ENCODE measurements around the gene MTIF3. TPM values are rescaled to one million over a fixed set of nuclear protein-coding genes. Genes with fewer than 3 reads are reported as not detected.
A peak's percentile ranks its signal among the peaks of the same experiment; 100 is the strongest.
"Not testable (repeated sequence)": the region's sequence is repeated elsewhere in the genome, so short reads cannot be mapped to it uniquely, and the experiment has no call there.

Gene MTIF3
- total RNA-seq, 1 donor from 2014 or later, result 28.8 TPM

- peaks cover 12% of the 10 kb centered on the region for H3K27me3 Mint-ChIP-seq
- H3K27ac Mint-ChIP-seq, result no peak overlapping the region
- no peak for DNase-seq
- peaks cover 5% of the 10 kb centered on the region for H3K4me1 Mint-ChIP-seq
- no peak overlapping the region for H3K4me3 Mint-ChIP-seq
- H3K36me3 Mint-ChIP-seq (ENCODE audit: low read depth), result no peaks in the 10 kb centered on the region
- intact Hi-C loops (cut with micrococcal nuclease), result no loop called here
- H3K9me3 Mint-ChIP-seq, result no peaks in the 10 kb centered on the region
These were observed 31.0 kb downstream of the MTIF3 start for GRCh38 chr13:27419328-27419727.

DNA sequence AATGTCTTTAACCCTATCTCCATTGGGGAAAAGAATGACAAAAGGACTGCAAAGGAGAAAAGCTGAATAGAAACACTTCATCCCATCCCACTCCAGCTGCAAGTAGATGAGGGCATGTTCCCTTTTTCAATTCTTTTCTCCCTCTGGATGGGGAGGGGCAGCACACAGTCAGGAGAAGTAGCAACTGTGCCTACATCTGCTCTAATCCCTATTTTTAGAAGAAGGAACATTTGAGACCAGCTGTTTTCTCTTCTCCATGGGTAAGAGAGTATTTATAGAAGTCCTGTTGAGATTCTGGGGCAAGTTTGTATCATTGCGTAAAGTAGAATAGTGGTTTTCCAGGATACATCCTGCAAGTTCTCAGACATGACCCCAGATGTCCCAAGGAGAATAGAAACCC lies 35.2 kb downstream of the MTIF3 start:
- Mint-ChIP-seq H3K36me3 (ENCODE audit: low read depth) (no peaks in the 10 kb centered on the region), H3K4me3 (no peak overlapping the region), H3K9me3 (no peaks in the 10 kb centered on the region), H3K27ac (no peak overlapping the region), H3K27me3 (peaks cover 34% of the 10 kb centered on the region), H3K4me1 (no peaks in the 10 kb centered on the region)
- no peak for DNase-seq
- intact Hi-C loops (cut with micrococcal nuclease), result no loop called here

GRCh38 chr13:27411341-27411740 lies 39.0 kb downstream of the MTIF3 start:
- no peaks in the 10 kb centered on the region for H3K4me1 Mint-ChIP-seq
- H3K9me3 Mint-ChIP-seq, result no peaks in the 10 kb centered on the region
- H3K27me3 Mint-ChIP-seq, result peaks cover 58% of the 10 kb centered on the region
- no peak overlapping the region for H3K27ac Mint-ChIP-seq
- DNase-seq, result no peak
- no peaks in the 10 kb centered on the region for H3K36me3 Mint-ChIP-seq (ENCODE audit: low read depth)
- H3K4me3 Mint-ChIP-seq, result no peak overlapping the region
- intact Hi-C loops (cut with micrococcal nuclease), result no loop called here

GRCh38 chr13:27409013-27409412 lies 41.4 kb downstream of the MTIF3 start:
- intact Hi-C loops (cut with micrococcal nuclease), result no loop called here
- no peaks in the 10 kb centered on the region for H3K9me3 Mint-ChIP-seq
- no peak overlapping the region for H3K4me3 Mint-ChIP-seq
- no peak for DNase-seq
- no peak overlapping the region for H3K27ac Mint-ChIP-seq
- peaks cover 45% of the 10 kb centered on the region for H3K27me3 Mint-ChIP-seq
- no peaks in the 10 kb centered on the region for H3K4me1 Mint-ChIP-seq
- no peaks in the 10 kb centered on the region for H3K36me3 Mint-ChIP-seq (ENCODE audit: low read depth)

DNA sequence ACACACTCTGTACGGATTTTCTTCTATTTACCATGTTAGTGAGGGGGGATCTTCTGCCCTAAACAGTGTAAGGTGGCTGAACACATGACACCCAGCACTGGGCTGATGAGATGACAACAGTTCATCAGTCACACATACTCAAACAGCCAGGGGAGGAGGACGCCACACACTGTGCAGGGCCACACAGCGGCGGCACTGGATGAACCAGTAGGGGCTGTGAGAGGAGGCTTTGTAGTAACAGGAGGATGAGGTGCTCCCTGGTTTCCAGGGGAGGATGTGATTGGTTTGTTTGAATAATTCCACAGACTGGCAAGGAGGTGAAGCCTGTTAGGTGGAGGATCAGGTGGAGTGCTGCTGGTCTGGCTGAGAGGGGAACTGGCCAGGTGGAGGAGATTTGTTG lies 42.3 kb downstream of the MTIF3 start:
- H3K27ac Mint-ChIP-seq, result no peak overlapping the region
- no peaks in the 10 kb centered on the region for H3K9me3 Mint-ChIP-seq
- intact Hi-C loops (cut with micrococcal nuclease), result no loop called here
- H3K4me1 Mint-ChIP-seq, result no peaks in the 10 kb centered on the region
- H3K27me3 Mint-ChIP-seq, result peaks cover 42% of the 10 kb centered on the region
- H3K4me3 Mint-ChIP-seq, result no peak overlapping the region
- H3K36me3 Mint-ChIP-seq (ENCODE audit: low read depth), result no peaks in the 10 kb centered on the region
- DNase-seq, result no peak

GRCh38 chr13:27406178-27406939 lies 44.0 kb downstream of the MTIF3 start:
- no peaks in the 10 kb centered on the region for H3K36me3 Mint-ChIP-seq (ENCODE audit: low read depth)
- no peaks in the 10 kb centered on the region for H3K9me3 Mint-ChIP-seq
- H3K4me3 Mint-ChIP-seq, result no peak overlapping the region
- no peaks in the 10 kb centered on the region for H3K4me1 Mint-ChIP-seq
- intact Hi-C loops (cut with micrococcal nuclease), result loop anchor here (1.0 kb wide), 1 partner anchor 18 kb away; the partner anchor contains the start of gene GTF3A
- peaks cover 32% of the 10 kb centered on the region for H3K27me3 Mint-ChIP-seq
- peak; percentile 80 for DNase-seq
- no peak overlapping the region for H3K27ac Mint-ChIP-seq

GRCh38 chr13:27405546-27406134 lies 44.7 kb downstream of the MTIF3 start:
- Mint-ChIP-seq H3K4me1 (no peaks in the 10 kb centered on the region), H3K36me3 (ENCODE audit: low read depth) (no peaks in the 10 kb centered on the region), H3K9me3 (no peaks in the 10 kb centered on the region), H3K4me3 (no peak overlapping the region), H3K27ac (no peak overlapping the region), H3K27me3 (peaks cover 27% of the 10 kb centered on the region)
- no peak for DNase-seq
- intact Hi-C loops (cut with micrococcal nuclease), result loop anchor here (1.0 kb wide), 1 partner anchor 19 kb away; the partner anchor contains the start of gene GTF3A

DNA sequence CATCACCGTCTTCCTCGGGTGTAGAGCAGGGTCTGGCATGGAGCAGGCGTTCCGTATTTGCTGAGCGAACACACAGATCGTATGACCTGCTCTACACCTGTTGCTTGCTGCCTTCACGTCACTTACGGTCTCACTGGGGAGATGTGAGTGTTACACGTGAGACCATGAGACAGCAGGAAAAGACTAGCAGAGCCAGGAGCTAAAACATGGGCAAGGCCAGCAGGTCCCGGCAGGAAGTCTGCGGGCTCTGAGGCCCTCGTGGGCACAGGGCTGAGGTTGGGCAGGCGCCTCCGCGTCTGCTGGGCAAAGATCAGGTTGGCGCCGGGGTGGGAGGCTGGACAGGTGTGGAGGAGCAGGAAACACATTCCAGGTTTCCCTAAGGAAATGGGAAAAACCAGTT lies 45.7 kb downstream of the MTIF3 start:
- Mint-ChIP-seq H3K4me3 (no peak overlapping the region), H3K4me1 (no peaks in the 10 kb centered on the region), H3K9me3 (no peaks in the 10 kb centered on the region), H3K27ac (no peak overlapping the region), H3K27me3 (peaks cover 22% of the 10 kb centered on the region), H3K36me3 (ENCODE audit: low read depth) (no peaks in the 10 kb centered on the region)
- no peak for DNase-seq
- intact Hi-C loops (cut with micrococcal nuclease), result no loop called here

DNA sequence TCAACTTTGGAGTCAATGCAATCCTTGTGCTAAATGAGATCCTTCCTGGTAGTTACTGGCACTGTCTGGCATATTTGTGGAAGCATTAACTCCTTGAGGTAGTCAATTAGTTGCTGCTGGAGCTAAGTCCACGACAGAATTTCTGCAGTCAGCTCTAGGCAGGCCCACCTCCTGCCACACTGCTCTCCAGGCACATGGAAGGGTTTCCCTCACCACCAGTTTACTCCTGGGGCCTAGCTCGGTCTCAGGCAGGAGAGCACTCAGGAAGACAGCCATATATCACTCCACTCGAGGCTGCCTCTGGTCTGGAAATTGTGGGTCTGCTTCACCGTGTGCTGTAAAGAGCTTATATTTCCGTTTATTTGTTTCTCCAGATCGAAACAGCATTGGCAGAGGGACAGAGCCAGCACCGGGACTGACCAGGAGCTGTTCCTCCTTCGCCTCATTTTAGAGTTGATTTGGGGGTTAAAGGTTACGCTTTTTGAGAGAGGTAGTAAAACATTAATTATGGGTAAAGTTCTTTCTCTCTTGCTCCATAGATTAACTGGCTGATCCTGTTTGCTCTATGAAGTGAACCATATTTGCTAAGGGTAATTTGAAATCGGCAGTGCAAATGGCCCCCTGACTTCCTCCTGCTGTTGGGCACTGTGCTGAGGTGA lies 46.5 kb downstream of the MTIF3 start:
- intact Hi-C loops (cut with micrococcal nuclease), result no loop called here
- Mint-ChIP-seq H3K27me3 (peaks cover 14% of the 10 kb centered on the region), H3K9me3 (no peaks in the 10 kb centered on the region), H3K27ac (no peak overlapping the region), H3K36me3 (ENCODE audit: low read depth) (no peaks in the 10 kb centered on the region), H3K4me3 (no peak overlapping the region), H3K4me1 (no peaks in the 10 kb centered on the region)
- no peak for DNase-seq

DNA sequence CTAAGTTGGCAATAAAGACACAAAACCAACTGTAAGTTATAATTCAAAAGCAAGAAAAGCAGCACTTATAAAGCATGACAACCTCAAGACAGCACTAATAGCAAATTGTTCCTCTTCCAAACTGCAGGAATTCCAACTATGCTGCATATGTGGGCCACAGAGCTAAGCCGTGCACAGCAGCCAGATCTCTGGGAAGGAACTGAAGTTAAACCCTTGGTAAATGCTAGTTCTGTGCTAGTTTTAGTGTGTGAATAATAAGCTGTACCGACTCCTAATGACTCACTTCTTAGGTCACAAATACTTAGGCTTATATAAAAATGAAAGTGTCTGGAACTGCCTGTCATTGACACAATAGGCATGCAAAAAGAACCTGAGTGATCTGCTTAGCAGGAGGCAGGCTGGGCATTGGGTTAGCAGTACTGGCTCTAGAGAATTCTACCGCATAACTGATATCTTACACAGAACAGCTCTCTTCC lies 47.1 kb downstream of the MTIF3 start:
- Mint-ChIP-seq H3K27ac (no peak overlapping the region), H3K4me1 (no peaks in the 10 kb centered on the region), H3K27me3 (peaks cover 10% of the 10 kb centered on the region), H3K36me3 (ENCODE audit: low read depth) (no peaks in the 10 kb centered on the region), H3K9me3 (no peaks in the 10 kb centered on the region), H3K4me3 (no peak overlapping the region)
- intact Hi-C loops (cut with micrococcal nuclease), result no loop called here
- no peak for DNase-seq

GRCh38 chr13:27401210-27401609 lies 49.2 kb downstream of the MTIF3 start:
- no peak overlapping the region for H3K4me3 Mint-ChIP-seq
- no peaks in the 10 kb centered on the region for H3K36me3 Mint-ChIP-seq (ENCODE audit: low read depth)
- H3K27me3 Mint-ChIP-seq, result peaks cover 2% of the 10 kb centered on the region
- H3K27ac Mint-ChIP-seq, result no peak overlapping the region
- no peak for DNase-seq
- no peaks in the 10 kb centered on the region for H3K9me3 Mint-ChIP-seq
- intact Hi-C loops (cut with micrococcal nuclease), result no loop called here
- H3K4me1 Mint-ChIP-seq, result no peaks in the 10 kb centered on the region

- H3K4me1 Mint-ChIP-seq; H3K27me3 Mint-ChIP-seq; intact Hi-C loops (cut with micrococcal nuclease); DNase-seq; H3K4me3 Mint-ChIP-seq; H3K27ac Mint-ChIP-seq; H3K9me3 Mint-ChIP-seq; H3K36me3 Mint-ChIP-seq (ENCODE audit: low read depth): not testable (repeated sequence)
These were observed 50.0 kb downstream of the MTIF3 start for GRCh38 chr13:27400405-27400804.

DNA sequence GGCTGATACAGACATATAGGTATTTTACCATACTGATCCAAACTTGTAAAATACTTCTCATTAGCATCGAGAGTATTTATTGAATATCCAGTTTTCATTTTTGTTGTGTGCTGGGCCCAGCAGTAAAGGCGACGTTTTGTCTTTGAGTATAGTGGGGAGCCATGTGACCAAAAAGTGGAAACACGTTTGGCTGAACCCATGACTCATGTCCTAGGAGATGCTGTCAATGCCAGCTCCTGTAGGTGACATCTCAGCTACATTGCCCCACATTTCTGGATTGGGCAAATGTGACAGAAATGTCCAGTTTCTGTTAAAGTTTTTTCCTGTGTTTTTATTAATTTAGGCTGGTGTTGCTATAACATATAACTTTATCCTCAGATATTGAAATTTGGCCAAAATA lies 52.0 kb downstream of the MTIF3 start:
- no peak overlapping the region for H3K27ac Mint-ChIP-seq
- no peak for DNase-seq
- no peaks in the 10 kb centered on the region for H3K9me3 Mint-ChIP-seq
- intact Hi-C loops (cut with micrococcal nuclease), result no loop called here
- H3K4me3 Mint-ChIP-seq, result no peak overlapping the region
- H3K4me1 Mint-ChIP-seq, result no peaks in the 10 kb centered on the region
- peaks cover 7% of the 10 kb centered on the region for H3K27me3 Mint-ChIP-seq
- H3K36me3 Mint-ChIP-seq (ENCODE audit: low read depth), result no peaks in the 10 kb centered on the region

DNA sequence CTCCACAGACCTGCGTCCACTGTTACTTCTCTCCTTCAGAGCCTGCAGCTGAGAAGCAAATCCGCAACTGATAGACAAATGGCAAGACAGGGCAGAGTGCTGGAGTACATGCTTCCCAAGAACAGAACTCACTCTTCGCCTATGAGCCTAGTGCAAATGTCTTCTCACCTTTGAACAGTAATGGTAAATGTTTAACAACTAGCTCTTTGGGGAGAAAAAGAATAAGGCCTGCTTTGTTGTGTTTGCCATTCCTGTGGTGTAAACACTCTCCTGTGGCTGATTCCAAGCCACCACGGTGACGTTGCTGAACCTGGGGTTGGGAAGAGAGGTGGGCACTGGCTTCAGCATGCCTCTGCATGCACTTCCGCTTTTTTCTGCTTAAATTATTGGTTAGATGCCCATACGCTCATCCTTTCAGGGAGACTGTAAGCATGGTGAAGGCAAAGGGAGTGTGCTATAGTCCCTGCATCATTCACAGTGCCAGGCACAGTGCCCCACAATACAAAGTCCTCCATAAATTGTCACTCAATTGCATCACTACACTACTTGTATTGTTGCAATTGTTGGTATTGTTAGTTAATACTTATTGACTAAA lies 54.0 kb downstream of the MTIF3 start:
- Mint-ChIP-seq H3K4me1 (no peaks in the 10 kb centered on the region), H3K9me3 (no peaks in the 10 kb centered on the region), H3K27ac (no peak overlapping the region), H3K36me3 (ENCODE audit: low read depth) (no peaks in the 10 kb centered on the region), H3K4me3 (no peak overlapping the region), H3K27me3 (peaks cover 15% of the 10 kb centered on the region)
- DNase-seq, result no peak
- intact Hi-C loops (cut with micrococcal nuclease), result no loop called here
